Measurements from ENCODE around the gene STXBP1.
A peak's percentile ranks its signal among the peaks of the same experiment; 100 is the strongest.

STXBP1 gene

DNA sequence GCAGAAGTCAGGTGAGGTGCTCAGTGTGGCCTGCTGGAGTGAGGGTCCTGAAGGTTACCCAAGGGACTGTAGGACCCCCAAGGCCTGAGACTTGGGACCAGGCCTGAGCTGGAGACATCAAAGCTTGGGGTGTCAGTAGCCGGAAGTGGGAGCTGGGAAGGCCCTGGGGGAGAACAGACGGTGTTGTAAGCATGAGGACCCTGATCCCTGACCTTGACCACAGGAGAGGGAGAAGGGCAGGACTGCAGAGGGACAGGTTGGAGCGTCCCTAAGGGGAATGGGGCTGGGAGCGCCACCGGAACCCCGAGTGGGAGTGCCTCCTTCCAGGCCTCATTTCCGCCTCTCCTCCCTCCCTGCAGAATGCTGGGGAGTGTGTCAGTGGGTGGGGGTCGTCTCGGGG, 104.3 kb downstream of the STXBP1 start:
- no peak for DNase-seq

DNA sequence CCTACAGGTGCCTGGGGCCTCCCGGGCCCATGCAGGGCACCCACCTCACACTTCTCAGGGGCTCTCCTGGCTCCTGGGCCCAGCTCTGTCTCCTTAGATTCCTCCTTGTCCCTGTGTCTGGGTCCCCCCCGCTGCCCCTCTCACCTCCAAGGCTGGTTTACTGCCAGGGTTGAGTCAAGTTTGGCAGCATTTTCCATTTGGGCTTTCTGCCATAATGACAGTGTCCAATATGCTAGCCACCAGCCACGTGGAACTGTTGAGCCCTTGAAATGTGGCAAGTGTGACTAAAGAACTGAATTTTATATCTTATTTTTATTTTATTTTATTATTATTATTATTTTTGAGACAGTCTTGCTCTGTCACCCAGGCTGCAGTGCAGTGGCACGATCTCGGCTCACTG, 105.7 kb downstream of the STXBP1 start:
- no peak for DNase-seq

- no peak for DNase-seq
Observed at GRCh38 chr9:127720031-127720864, 108.2 kb downstream of the STXBP1 start.

GRCh38 chr9:127720865-127721227, 108.8 kb downstream of the STXBP1 start:
- no peak for DNase-seq

- DNase-seq: no peak
Observed at GRCh38 chr9:127721391-127721821, 109.3 kb downstream of the STXBP1 start.

- DNase-seq: no peak
Observed at GRCh38 chr9:127722055-127722745, 110.1 kb downstream of the STXBP1 start.

DNA sequence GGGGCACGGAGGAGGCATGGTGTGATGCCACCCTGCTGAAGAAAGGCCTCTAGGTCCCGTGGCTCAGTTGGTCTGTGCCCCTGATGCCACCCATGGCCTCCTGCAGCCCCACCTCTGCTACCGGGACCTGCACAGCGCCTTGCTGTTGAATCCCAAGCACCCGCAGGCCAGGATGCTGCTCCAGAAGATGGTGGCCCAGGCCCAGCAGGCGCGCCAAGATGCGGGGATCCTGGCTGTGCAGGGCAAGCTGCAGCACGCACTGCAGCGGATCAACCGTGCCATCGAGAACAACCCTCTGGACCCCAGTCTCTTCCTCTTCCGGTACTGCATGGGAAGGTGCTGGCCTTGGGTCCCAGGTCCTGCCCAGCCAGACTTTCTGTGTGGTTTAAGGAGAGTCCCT, 110.9 kb downstream of the STXBP1 start:
- DNase-seq: no peak

DNA sequence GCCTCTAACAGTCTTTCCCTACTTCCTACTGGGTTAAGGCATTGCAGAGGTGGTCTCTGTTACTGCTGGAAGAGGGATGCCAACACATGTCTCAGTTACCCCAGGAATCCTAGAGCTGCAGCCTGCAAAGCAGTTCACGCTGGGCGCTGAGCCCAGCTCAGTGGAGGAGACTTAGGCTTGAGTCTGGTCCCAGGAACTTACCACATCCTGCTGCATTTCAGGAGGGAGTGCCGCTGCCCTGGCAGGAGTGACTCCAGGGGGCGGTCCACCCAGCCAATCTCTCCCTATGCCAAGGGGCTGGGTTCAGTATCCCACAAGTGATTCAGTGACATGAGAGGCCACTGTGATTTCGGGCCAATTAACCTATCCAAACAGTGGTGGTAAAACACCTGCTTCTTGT, 111.4 kb downstream of the STXBP1 start:
- no peak for DNase-seq

- no peak for DNase-seq
Observed at GRCh38 chr9:127724012-127724411, 111.9 kb downstream of the STXBP1 start.

- DNase-seq: no peak
Observed at GRCh38 chr9:127726871-127727270, 114.8 kb downstream of the STXBP1 start.

DNA sequence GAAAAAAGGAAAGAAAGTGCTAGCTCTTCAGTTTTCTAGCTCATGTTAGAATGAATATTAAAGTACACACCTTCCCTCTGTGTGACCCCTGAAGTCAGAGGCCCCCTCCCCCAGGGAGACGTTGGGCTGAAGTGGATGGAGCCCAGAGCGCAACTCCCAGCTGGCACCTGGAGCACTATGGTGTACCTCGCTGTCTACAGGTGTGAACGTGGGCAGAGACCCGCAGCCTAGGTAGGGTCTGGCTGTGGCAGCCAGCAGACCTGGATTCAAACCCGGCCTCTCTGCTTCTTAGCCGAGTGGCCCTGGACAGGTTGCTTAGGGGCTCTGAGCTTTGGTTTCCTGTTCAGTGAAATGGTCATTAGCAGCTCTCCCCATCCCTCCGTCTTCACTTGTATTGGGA, 116.7 kb downstream of the STXBP1 start:
- no peak for DNase-seq

- no peak for DNase-seq
Observed at GRCh38 chr9:127729522-127730256, 117.6 kb downstream of the STXBP1 start.

DNA sequence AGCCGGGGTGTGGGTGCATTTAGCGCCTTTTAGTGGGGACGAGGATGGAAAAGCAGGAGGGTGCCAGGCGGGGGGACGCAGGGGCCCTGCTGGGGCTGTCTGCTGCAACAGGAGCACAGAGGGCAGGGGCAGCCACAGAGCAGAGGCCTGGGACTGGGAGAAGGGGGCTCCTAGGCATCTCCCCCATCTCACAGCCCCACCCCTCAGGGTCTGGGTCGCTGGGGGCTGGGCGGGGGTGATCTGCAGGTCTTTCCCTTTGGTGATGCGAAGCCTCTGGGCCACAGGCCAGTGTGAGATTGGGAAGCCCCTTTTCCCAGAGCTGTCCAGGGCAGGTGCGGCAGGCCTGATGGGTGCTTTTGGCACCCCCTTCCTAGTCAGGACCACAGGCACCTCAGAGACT, 118.2 kb downstream of the STXBP1 start:
- DNase-seq: no peak

GRCh38 chr9:127730799-127731410, 118.8 kb downstream of the STXBP1 start:
- DNase-seq: no peak

GRCh38 chr9:127731938-127732337, 119.9 kb downstream of the STXBP1 start:
- no peak for DNase-seq

DNA sequence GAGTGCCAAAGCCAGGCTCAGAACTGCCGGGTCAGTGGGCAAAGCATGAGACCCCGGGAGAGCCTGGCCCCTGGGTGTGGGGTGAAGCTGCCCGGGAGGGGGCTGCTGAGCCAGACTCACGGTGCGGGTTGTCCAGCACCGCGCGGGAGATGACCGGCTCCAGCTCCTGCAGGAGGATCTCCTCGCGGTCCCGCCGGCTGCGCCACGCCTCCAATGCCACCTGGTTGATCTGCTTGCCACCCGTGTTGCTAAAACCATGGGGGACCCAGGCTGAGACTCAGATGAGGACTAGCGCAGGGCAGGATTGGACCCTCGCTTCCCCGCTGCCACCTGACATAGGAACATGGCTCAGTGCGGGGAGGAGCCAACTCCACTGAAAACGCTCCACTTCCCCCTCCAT, 120.4 kb downstream of the STXBP1 start:
- DNase-seq: no peak

DNA sequence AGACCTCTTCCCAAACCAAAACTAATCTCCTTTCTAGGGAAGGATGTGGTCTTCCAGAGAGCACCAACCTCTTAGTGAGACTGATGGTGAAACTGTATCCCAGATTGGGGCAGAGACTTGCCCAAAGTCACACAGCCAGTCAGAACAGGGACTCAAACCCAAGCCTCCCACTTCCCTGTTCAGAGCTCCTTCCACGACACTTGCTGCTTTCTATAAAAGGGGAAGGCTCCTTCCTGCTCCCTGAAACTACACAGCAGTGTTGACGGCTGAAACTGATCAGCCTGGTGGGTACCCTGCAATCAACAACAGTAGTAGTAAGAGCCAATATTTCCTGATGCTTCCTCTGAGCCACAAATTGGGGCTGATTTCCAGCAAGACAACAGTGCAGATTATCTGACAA, 121.5 kb downstream of the STXBP1 start:
- no peak for DNase-seq

DNA sequence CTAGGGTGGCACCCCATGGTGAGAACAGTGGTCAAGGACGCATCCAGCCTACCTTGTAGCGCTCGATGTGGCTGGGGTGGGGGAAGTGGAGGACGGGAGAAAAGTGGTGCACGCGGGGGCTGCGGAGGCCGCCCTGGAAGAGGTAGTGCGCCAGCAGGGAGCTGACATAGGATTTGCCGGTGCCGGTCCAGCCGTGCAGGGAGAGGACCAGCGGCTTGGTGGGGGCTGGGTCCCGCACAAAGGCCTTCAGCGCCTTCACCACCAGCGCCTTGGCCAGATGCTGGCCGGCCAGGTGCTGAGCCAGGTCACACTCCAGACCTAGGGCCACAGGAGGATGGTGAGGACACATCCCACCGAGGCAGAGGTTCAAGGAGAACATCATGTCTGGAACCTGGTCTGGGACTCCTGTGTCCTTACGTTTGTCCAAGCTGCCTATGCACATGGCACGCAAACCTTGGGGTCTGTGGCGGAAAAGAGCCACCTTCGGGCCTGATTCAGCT, 122.2 kb downstream of the STXBP1 start:
- peak; percentile 60 for DNase-seq

DNA sequence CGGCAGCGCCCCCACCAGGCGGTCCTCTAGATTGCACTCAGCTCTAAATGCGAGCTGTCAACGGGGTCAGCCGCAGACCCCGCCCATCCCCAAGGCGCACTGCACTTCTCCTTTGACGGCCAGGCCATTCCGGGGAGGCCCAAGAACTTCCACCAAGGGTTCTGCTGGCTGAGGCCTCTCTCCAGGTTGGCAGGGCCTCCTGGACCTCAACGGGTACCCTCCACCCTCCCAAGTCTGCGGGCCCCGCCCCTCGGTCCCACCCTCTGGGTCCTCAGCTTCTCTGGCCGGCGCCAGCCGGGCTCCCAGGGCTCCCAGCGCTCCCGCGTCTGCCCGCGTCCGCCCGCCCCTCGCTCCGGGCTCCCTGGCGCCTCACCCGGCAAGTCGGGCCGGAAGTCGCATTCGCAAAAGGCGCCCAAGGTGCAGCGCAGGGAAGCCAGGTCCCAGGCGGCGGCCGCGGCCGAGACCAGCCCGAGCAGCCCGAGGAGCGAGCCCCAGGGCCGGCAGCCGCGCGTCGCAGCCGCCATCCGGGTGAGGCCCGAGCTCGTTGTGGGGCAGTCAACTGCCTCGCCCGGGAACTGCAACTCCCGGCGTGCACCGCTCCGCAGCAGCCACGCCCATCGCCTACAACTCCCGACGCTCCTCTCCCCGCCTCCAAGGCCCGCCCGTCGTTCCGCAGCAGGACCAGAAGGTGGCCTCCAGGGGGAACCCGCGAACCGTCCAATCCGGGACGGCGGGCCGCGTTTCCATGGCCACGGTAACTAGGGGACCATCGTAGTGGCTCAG, 122.9 kb downstream of the STXBP1 start, which contains the start of gene TOR2A:
Gene TOR2A, minus strand, starts transcription at position 548 of the 783 bp plus-strand sequence. Its CDS starts 24 bp downstream, at position 524.
- peak; percentile 95 for DNase-seq

GRCh38 chr9:127735530-127736185, 123.6 kb downstream of the STXBP1 start:
- DNase-seq: no peak

DNA sequence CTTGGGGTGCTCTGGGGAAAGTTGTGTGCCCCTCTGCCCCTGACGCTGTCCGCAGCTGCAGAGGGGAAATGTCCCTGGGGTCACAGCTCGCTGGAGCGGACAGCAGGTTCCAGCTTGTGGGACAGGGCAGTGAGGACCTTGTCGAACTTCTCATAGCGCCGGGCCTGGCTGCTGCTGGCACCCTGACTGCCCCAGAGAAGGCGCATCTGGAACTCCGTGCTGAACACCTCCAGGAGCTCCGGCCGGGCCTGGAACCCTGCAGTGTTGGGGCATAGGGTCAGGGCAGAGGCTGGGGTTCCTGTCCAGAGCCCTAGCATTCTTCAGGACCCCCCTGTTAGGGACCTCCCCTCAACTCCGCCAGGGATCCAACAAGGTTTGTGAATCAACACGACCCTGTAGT, 126.6 kb downstream of the STXBP1 start:
- no peak for DNase-seq

All from amniotic stem cell (primary cell).